HG02973 (cell line): ENCODE results near the gene CLCN4.

Experiments
- ATAC-seq: cut with Tn5 transposase; IDR thresholded peaks from one replicate; pipeline ENCODE4 v1.9.1; 2021; ENCODE audit warnings: moderate library complexity; ENCODE audit not compliant: unreplicated experiment

The CLCN4 gene

DNA sequence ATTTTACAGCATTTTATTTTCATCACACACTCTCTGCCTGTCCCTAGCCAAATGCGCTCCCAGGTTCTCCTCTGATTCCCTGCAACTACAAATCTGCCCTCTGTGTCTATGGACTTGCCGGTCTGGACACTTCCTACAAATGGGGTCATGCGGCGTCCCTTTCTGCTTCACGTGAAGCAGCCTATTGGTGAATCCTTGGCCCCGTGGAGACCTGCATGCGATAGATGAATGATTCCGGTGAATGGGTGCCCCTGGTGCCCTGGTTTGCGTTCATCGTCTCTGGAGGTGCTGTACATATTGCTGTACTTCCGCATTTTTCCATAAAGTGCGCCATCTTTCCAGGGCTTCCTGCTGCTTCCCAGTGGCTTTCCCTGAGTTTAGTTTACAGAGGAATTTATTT is 27.5 kb upstream of the CLCN4 start:
- ATAC-seq, result no peak

DNA sequence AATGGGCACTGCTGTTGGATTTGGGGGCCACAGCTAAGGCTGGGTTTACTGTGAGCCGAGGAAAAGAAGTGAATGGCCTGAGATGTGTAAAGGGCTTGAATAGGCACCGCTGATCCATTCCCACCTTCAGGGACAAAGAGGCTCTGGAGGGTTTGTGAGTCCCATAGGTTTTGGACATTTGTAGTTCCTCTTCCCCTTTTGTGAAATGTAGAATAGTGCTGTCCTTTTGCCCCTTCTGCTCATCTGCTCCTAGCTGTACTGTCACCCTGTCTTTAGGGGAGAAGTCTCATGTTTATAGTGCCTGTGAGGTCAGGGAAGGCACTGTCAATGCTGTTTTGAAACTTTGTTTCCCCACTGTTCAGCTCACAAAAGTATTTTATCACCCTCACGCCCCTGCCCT is 26.4 kb upstream of the CLCN4 start:
- no peak for ATAC-seq

DNA sequence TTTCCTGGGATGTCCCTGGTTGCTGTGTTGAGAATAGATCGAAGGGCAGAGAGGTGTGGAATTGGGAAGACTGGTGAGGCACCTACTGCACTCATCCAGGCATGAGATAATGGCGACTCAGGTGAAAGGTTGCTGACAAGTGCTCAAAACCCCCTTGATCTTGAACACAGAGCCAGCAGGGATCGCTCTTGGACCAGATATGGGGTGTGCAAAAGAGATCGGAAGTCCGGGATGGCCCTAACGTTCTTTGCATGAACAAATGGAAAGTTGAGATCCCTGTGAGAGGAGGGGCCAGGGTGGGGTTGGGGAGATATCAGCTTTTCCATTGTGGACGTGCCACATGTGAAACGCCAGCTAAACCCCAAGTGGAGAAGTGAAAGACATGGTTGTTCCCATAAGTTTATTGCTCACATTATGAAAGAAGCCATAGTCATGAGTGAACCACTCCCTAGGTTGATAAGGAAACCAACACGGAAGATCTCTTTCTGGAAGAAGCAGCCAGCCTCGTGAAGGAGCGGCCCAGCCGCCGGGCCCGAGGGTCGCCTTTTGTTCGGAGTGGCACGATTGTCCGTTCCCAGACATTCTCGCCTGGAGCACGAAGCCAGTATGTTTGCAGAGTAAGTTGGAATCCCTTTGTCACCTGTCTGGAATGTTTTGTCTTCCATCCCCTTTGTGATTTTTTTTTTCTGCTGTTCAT is 22.6 kb upstream of the CLCN4 start:
- no peak for ATAC-seq

DNA sequence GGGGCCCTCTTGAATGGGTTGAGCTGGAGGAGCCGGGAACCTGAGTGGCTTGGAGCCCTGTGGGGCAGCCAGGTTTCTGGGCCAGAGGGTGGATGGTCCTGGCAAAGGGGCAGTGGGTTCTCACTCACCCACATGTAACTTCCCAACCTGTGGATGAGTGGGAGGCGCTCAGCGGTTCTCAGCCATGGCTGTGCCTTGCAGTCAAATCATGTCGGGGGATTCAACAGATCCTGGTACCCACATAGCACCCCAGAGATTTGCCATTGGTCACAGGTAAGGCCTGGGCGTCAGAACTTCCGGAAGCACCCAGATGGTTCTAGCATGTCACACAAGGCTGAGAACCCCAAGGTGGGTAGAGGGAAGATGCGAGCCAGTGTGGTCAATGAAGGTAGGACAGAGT is 21.9 kb upstream of the CLCN4 start:
- ATAC-seq, result no peak

DNA sequence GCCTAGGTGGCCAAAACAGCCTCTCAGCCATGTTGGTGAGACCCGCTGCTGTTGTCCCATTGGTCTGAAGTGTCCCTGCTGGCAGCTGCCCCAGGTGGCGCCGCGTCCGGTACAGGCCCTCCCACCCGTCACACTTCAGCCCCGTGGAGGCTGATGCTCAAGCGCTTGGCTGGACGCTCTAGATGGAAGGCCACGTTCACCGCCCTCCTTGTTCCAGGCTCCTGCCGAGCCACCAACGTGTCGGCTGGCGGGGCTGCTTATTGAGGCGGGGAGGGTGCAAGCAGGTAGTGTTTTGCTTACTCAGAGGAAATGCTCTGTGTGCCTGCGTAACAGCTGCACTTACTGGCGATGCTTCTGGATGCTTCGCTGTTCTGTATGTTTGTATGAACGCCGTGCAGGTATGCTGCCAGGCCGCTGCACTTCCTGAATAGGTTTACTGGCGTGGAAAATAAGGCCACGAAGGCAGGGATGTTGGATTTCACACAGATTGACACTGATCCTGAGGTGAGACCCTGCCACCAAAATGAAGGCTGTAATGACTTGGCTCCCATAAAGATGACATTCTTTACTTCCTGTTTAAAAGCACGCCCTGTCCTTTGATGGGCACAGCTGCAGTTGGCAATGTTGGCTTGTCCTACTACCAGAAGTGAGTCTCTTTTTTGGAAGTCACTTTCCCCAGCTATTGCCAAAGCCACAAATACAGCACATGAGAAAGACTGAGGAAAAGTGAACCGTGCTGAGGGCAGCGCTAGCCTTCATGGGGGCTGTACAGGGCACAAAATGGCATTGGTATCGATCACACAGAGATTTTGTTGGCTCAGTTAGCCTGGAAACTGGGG is 21.0 kb upstream of the CLCN4 start:
- no peak for ATAC-seq

DNA sequence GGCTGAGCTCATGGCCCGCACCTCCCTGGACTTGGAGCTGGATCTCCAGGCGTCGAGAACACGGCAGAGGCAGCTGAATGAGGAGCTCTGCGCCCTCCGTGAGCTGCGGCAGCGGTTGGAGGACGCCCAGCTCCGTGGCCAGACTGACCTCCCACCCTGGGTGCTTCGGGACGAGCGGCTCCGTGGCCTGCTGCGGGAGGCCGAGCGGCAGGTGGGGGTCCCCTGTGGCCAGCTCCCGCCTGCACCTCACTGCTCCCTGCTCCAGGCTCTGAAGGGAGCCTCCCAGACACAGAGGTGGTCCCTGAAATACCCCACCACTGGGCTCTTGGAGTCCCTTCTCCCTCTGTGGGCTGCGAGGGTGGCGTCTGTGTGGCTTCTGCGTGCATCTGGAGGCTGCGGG is 18.0 kb upstream of the CLCN4 start:
- no peak for ATAC-seq

DNA sequence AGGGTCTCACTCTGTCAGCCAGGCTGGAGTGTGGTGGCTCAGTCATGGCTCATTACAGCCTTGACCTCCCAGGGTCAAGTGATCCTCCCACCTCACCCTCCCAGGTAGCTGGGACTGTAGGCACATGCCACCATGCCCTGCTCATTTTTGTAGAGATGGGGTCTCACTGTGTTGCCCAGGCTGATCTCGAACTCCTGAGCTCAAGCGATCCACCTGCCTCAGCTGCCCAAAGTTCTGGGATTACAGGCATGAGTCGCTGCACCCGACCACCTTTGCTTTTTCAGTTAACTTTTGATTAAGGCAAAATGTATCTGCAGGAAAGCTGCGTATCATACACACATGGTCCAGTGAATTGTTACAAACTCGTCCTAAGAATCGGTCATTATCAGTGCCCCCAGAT is 16.5 kb upstream of the CLCN4 start:
- ATAC-seq, result no peak

DNA sequence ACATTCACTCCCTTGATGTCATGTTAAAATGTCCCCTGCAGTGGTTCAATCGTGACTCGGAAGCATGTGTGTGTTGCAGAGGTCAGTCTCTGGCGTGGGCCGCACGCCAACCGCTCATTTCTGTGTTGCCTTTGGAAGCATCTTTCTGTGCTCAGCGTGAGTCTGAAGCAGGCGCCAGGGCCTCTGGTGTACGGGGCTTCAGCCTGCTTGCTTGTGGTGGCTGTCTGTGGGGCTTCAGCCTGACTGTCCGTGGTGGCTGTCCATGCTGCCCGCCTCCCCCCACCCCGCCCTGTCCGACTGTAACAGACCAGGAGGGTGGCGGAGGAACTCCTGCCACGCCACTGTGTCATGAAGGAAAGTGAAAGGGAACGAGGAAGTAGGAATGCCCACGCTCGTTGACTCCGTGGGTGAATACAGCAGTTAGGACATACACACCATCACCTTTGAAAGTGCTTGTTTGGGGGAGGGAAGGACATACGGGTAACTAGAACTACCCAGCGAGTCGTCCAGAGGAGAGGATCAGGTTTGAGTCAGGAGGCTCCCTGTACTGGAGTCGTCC is 14.7 kb upstream of the CLCN4 start:
- no peak for ATAC-seq

DNA sequence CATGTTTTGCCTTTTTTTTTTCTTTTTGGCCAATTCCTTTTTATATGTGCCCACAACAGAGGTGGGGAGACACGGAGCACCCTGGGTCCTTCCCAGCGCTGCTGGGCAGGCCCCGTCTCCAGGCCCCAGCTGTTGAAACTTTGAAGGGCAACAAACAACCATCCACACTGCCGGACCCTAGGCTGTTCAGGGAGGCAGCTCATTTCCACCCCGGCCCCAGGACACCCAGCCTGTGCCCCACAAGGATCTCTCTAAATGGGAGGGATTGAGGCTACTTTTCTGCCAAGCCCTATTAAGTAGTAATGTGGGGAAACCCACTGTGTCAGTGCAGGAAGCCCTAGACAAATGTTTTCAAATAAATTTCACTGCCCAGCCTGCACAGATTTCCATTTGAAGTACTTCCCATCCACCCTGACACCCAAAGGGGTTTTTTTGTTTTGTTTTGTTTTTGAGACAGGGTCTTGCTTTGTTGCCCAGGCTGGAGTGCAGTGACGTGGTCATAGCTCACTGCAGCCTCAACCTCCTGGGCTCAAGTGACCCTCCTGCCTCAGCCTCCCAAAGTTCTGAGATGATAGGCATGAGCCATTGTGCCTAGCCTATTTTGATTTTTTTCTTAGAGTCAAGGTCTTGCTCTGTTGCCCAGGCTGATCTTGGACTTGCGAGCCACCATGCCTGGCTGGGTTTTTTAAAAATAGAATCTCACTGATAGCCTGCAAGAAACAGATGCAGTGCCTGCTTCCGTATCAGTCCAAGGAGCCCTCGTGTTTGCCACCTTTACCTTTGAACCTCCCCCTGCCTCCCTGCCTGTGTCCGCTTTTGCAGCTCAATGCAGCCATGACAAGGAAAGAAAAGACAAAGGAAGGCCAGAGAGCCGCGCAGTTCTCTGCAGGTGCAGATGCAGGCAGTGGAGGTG is 13.4 kb upstream of the CLCN4 start:
- no peak for ATAC-seq

DNA sequence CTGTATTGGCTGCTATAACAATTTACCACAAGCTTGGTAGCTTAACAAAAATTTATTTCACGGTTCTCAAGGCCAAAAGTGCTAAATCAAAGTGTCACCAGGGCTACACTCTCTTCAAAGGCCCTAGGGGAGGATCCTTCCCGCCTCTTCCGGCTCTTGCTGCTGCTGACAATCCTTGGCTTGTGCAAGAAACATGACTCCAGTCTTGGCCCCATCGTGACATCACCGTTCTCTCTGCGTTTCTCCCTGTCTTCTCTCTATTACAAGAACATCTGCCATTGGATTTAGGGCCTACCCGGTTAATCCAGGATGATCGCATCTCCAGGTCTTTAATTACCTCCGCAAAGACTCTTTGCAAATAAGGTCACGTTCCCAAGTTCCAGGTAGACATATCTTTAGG is 10.4 kb upstream of the CLCN4 start:
- ATAC-seq, result no peak

DNA sequence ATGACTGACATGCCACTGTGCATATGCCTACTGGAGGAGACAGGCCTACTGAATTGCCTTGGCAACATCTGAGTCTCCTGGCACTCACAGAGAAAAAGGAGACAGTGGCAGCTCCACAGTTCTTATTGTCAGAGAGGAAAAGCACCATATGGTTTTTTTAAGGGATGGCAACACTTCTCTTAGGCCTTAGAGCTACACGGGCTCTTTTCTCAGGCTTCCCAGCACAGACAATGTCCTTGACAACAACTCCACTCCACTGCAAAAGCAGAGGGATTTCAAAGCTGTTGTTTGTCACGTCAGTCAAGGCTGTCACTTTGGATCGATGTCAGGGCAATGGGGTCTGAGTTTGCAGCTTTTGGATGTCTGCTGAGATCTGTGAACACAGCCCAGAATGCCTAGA is 4.7 kb upstream of the CLCN4 start:
- no peak for ATAC-seq

DNA sequence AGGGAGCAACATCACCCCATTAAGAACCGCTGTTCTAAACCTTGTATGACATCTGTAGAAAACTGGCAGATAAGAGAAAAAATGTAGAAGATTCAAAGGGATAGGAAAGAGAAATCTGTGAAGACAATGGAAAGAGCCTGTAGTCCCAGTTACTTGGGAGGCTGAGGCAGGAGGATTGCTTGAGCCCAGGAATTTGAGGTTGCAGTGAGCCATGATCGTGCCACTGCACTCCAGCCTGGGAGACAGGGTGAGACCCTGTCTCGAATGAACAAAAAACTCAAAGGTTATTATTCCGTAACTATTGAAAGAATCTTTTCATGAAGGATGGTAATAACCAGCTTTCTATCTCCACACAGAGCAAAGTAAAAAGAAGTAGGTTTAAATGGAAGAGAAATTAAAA is 1.6 kb upstream of the CLCN4 start:
- ATAC-seq, result no peak

DNA sequence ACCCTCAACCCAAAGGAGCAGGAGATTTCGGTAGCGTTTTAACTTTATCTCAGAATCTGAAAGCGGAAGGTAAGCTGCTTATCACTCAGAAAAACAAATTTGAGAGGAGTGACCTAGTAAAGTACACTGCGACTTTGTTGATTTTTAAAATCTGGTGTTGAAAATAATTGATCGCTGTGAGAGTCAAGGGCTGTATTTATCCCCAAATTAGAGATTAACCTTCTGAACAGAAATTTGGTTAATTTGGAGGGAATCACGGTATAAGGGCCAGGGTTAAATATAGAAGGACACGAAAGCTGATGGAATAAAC is 212 bp downstream of the CLCN4 start:
- ATAC-seq, result no peak

DNA sequence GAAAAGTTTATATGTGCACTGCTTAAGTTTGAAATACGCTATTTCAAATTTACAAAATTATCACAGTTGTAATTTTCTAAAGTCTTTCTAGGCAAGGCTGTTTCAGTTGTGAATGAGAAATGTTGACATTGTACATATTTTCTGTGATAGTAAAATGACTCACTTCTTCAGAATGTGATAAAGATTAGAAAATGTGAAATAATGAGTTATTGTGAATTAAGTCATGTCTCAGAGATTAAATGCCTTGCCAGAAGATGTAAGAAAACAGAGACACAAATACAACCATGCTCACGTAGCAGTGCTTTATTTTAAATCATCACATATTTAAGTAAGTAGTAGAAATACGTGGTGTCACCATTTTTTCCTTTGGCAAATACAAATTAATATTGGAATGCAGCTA is 768 bp downstream of the CLCN4 start:
- ATAC-seq, result no peak

DNA sequence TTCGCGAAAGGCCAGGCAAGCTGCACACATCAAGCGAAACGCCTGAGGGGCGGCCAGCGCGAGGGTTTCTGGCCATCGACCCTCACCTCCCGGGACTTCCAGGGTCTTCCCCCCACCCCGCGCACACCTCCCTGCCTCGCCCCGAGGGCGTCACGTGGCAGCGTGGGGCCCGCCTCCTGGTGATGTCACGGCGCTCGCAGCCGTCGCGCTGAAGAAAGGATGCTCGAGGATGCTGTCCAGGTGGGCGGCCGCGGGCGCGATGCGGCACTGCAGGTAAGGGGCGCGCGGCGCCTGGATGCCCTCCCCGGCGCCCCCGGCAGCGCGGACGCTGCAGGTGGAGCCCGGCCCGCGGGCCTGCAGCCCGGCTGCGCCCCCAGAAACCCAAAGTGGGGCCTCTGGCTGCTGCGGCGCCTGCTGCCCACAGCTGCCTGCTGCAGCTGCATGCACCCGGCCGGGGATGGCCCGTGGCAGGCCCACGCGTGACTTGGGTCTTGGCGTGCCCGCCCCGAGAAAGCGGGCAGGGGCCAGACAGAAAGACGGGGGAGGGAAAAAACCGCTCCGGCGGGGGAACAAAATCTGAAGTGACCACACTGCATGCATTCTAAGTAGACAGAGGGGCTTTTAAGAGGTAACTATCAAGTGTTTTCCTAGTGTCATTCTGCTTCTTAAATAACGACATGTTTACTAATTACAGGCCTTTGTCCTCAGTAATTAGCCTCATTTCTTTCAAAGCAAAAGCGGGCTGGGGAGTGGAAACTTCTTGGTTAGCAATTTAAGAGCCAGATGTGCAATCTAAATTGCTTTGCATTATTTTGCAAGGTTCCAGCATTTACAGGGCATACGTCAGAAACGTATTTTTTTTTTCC is 1.7 kb downstream of the CLCN4 start:
- no peak for ATAC-seq

DNA sequence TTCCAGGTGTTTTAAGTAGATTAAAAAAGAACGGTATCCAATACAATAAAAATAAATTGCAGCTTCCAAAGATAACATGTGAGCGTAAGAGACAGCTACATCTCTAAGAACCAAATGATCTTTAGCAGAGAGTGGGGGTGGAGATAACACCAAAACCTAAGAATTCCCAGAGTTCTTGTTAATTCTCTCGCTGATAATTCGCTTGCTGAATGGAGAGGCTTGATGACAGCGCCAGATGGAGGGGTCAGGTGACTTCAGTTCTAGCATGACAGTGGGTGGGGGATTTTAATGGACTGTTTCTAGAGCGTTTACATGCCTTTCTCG is 2.3 kb downstream of the CLCN4 start:
- no peak for ATAC-seq

DNA sequence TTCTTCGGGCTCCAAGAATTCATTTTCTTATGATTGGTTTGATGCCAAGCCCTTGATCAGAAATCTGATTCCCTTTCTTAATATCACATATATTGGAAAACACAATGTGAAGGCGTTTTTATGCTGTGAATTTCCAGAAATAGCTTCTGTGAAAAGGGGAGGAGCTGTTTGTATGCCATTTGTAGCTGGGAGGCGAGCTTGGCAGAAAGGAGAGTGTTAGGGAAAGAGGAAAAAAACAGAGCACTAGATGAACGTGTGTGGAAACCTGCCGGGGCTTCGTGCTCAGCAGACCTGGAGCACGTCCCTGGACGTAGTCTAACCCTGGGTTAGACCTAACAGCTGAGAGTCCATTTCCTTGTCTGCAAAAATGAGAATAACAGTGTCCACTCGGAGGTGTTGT is 3.4 kb downstream of the CLCN4 start:
- no peak for ATAC-seq

DNA sequence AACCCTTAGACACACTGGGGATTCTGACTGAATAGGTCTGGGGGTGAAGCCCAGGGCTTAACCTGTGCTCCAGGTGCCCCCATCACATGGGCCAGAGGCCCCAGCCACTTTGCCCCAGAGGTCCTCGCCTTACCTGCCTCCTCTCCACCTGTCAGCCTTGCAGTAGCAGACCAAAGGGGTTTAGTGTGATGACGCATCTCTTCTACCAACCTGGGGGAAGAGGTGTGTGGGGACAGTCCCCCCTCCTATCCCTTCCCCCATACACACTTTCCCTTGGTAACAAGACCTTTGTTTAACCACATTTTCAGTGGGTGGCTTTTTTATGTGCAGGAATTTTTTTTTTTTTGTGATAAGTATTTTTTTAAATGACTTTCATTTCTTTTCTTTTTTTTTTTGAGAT is 6.3 kb downstream of the CLCN4 start:
- no peak for ATAC-seq

DNA sequence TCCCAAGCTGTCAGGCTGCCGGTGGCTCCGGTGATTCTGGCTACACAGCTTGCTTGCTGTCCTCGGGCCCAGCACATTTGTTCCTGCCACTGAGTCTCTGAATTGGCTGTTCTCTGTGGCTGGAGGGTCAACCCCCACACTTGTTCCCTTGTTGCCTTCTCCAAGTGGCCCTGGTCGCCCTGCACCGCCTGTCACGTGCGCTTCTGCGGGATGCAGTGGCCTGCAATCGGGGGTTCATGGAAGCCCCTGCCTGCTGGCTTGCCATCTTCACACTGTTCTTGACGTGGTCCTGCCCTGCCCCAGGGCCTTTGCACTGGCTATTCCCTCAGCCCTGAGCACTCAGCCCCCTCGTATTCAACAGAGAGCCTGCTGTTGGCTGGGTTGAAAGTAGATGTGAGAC is 8.1 kb downstream of the CLCN4 start:
- ATAC-seq, result no peak

DNA sequence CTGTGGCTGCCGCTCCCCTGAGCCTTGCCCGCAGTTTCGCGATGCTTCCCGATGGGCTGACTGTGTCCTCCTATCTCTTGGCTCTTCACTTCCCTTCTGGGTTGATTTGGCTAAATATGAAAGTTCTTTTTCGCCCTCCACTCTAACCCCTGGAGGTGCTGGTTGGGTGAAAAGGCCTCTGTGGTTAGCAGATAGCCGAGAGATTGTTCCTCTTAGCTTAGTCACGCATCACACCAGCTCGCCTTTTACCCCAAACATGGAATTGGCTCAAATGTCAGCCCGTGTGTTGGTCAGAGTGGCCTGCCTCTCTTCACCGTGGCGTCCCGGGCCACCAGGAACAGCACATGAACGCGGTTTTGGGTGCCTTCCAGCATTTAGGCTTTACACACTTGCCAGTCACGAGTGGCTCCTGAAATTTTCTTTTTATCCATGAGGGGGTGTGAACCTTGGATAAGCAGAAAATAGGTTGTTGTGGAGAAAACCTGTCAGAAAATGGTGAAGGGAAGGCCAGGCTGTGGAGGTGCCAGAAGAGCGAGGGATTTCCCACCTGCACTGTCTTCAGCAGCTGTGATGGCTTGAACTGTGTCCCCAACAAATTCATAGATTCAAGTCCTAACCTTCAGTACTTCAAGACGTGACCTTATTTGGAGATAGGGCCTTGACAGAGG is 8.9 kb downstream of the CLCN4 start:
- no peak for ATAC-seq
